NCI-H1417 (cell line): ENCODE results near the gene CD2AP.
"Not testable (repeated sequence)": the region's sequence is repeated elsewhere in the genome, so short reads cannot be mapped to it uniquely, and the experiment has no call there.

ENCODE experiments used
- DNase-seq, 3 experiments: peaks; one replicate each; lab custom pipeline; 2025; lab: John Stamatoyannopoulos, UW

CD2AP gene

GRCh38 chr6:47464052-47464451 lies 13.5 kb upstream of the CD2AP start:
- DNase-seq = peak in 1 of 3 experiments; percentile 10

GRCh38 chr6:47465117-47465516 lies 12.5 kb upstream of the CD2AP start:
- DNase-seq = no peak

- DNase-seq = no peak
Observed at GRCh38 chr6:47471911-47472310, 5.7 kb upstream of the CD2AP start.

GRCh38 chr6:47473791-47474346 lies 3.7 kb upstream of the CD2AP start:
- no peak for DNase-seq

GRCh38 chr6:47475319-47475816 lies 2.2 kb upstream of the CD2AP start:
- DNase-seq = no peak

- DNase-seq = peak in 2 of 3 experiments; percentile 21 to 59
Observed at GRCh38 chr6:47476781-47477496, 650 bp upstream of the CD2AP start.

GRCh38 chr6:47478233-47479139 lies 897 bp downstream of the CD2AP start:
- peak; percentile 5 to 70 (median 60) for DNase-seq

- peak in 2 of 3 experiments; percentile 4 to 38 for DNase-seq
Observed at GRCh38 chr6:47479140-47479508, 1.5 kb downstream of the CD2AP start.

- DNase-seq = no peak
Observed at GRCh38 chr6:47479874-47480273, 2.3 kb downstream of the CD2AP start.

GRCh38 chr6:47481213-47481612 lies 3.6 kb downstream of the CD2AP start:
- DNase-seq = not testable (repeated sequence)

- DNase-seq = no peak
Observed at GRCh38 chr6:47481806-47482205, 4.2 kb downstream of the CD2AP start.

- DNase-seq = no peak
Observed at GRCh38 chr6:47483516-47483852, 5.9 kb downstream of the CD2AP start.

GRCh38 chr6:47483853-47484546 lies 6.4 kb downstream of the CD2AP start:
- DNase-seq = no peak

- no peak for DNase-seq
Observed at GRCh38 chr6:47484616-47485015, 7.0 kb downstream of the CD2AP start.

GRCh38 chr6:47485083-47485482 lies 7.5 kb downstream of the CD2AP start:
- DNase-seq = no peak

GRCh38 chr6:47485491-47486135 lies 8.0 kb downstream of the CD2AP start:
- DNase-seq = no peak

- DNase-seq = no peak
Observed at GRCh38 chr6:47489995-47490394, 12.4 kb downstream of the CD2AP start.

- no peak for DNase-seq
Observed at GRCh38 chr6:47490676-47491075, 13.1 kb downstream of the CD2AP start.

GRCh38 chr6:47492355-47492754 lies 14.8 kb downstream of the CD2AP start:
- no peak for DNase-seq

GRCh38 chr6:47495207-47495606 lies 17.6 kb downstream of the CD2AP start:
- no peak for DNase-seq

- DNase-seq = no peak
Observed at GRCh38 chr6:47495954-47496545, 18.5 kb downstream of the CD2AP start.
